GM12878 (cell line): ENCODE measurements around the gene CEP68. TPM values are rescaled to one million over a fixed set of nuclear protein-coding genes. Genes with fewer than 3 reads are reported as not detected.

Experiments
- ATAC-seq: fragments of 200-7000 bp; cut with Tn5 transposase; 3 replicates; pipeline ENCODE4 v1.9.1; 2020; ENCODE audit warnings: mild to moderate bottlenecking, moderate library complexity
- BruUV-seq: library from RNA; stranded (reverse); fragments of 400-500 nt; replicated peaks from 2 replicates; lab custom pipeline; 2021; lab: Mats Ljungman, UMichigan
- CTCF ChIA-PET: fragments of 300-600 bp; sonication (Branson Sonifier 250); formaldehyde crosslinking; extraction: SDS; loops from one replicate; lab custom pipeline; 2021; ENCODE audit warnings: inconsistent platforms; lab: Yijun Ruan, JAX
- POLR2A ChIA-PET: fragments of 350-600 bp; formaldehyde crosslinking; extraction: SDS; loops from one replicate; lab custom pipeline; 2021; ENCODE audit warnings: inconsistent platforms; lab: Charles Lee
- RAD21 ChIA-PET: fragments of 300-600 bp; sonication (Branson Sonifier 250); formaldehyde crosslinking; loops from one replicate; lab custom pipeline; 2023; ENCODE audit warnings: antibody characterized with exemption; ENCODE audit not compliant: unreplicated experiment; lab: Charles Lee
- SMC1A ChIA-PET: fragments of 300-600 bp; sonication (Branson Sonifier 250); formaldehyde crosslinking; loops from one replicate; lab custom pipeline; 2023; ENCODE audit not compliant: unreplicated experiment, uncharacterized antibody; lab: Charles Lee
- DNase-seq: peaks from one replicate; pipeline ENCODE4 v3.0.0-alpha.2; 2011; ENCODE audit warnings: low read depth, low spot score
- FAIRE-seq: peaks from 3 replicates; lab custom pipeline; 2011; peaks lifted over from hg19 to GRCh38; lab: Jason Lieb, UNC
- H2AFZ ChIP-seq: 2 replicates; pipeline ENCODE4 v1.6.0; 2011; ENCODE audit warnings: low read depth, low read length, control low read depth; ENCODE audit not compliant: control insufficient read depth
- H3K27ac ChIP-seq: 2 replicates; pipeline ENCODE4 v1.5.1; 2011; ENCODE audit warnings: control low read depth; ENCODE audit not compliant: control insufficient read depth, insufficient read depth
- H3K27me3 ChIP-seq, 2 experiments: replicated peaks in 1 of 2; 2 replicates each; pipeline versions ENCODE4 v1.6.0 to v1.6.1; 2011; ENCODE audit warnings: low read length in 1 of 2; ENCODE audit not compliant: control insufficient read depth in 2 of 2, insufficient read depth in 2 of 2
- H3K36me3 ChIP-seq, 2 experiments: 2 replicates each; pipeline ENCODE4 v1.5.1; 2011; ENCODE audit warnings: low read length in 1 of 2; ENCODE audit not compliant: control insufficient read depth in 2 of 2, insufficient read depth in 2 of 2
- H3K4me1 ChIP-seq: 2 replicates; pipeline ENCODE4 v1.6.1; 2011; ENCODE audit warnings: mild to moderate bottlenecking, low read length, moderate library complexity, mixed read lengths; ENCODE audit not compliant: control insufficient read depth, insufficient read depth
- H3K4me2 ChIP-seq: 2 replicates; pipeline ENCODE4 v1.6.0; 2011; ENCODE audit warnings: control low read depth; ENCODE audit not compliant: control insufficient read depth, insufficient read depth
- H3K4me3 ChIP-seq: fragments of 200-600 bp; sonication (generic); 2 replicates; pipeline ENCODE4 v1.5.1; 2016
- H3K79me2 ChIP-seq: 2 replicates; pipeline ENCODE4 v1.6.0; 2011; ENCODE audit warnings: low read length; ENCODE audit not compliant: control insufficient read depth, insufficient read depth
- H3K9ac ChIP-seq: 2 replicates; pipeline ENCODE4 v1.8.0; 2011; ENCODE audit warnings: low read length, control low read depth, mixed read lengths; ENCODE audit not compliant: control insufficient read depth, insufficient read depth
- H3K9me3 ChIP-seq: replicated peaks from 3 replicates; pipeline ENCODE4 v1.5.1; 2011; ENCODE audit warnings: mild to moderate bottlenecking, low read length; ENCODE audit not compliant: control insufficient read depth, insufficient read depth
- H4K20me1 ChIP-seq: 2 replicates; pipeline ENCODE4 v1.6.0; 2011; ENCODE audit not compliant: control insufficient read depth, insufficient read depth
- POLR2AphosphoS2 ChIP-seq: IDR thresholded peaks from 2 replicates; pipeline ENCODE4 v1.6.1; 2011; ENCODE audit warnings: low read depth, mild to moderate bottlenecking, low read length, improper control_type of control experiment, moderate library complexity
- POLR2AphosphoS5 ChIP-seq: IDR thresholded peaks from 2 replicates; pipeline ENCODE4 v1.6.1; 2011; ENCODE audit warnings: mild to moderate bottlenecking, low read length, inconsistent platforms
- WGBS: methylation state at CpG from one replicate; pipeline ENCODE4 v1.1.6; 2016; ENCODE audit warnings: low lambda C conversion rate; ENCODE audit not compliant: insufficient replicate concordance, insufficient coverage; ENCODE audit errors: missing lambda C conversion rate; 5-methylcytosine and 5-hydroxymethylcytosine counted together
- in situ Hi-C: fragments of 300-500 bp; cut with MboI; formaldehyde crosslinking; loops from 9 replicates; pipeline ENCODE4 v1.14.3; 2018; ENCODE audit warnings: mixed read lengths
- intact Hi-C: fragments of 100-400 bp; cut with micrococcal nuclease; formaldehyde crosslinking; loops from one replicate; pipeline ENCODE4 v1.14.2; 2022; ENCODE audit not compliant: unreplicated experiment
- polyA plus RNA-seq, 11 experiments: library from polyadenylated mRNA; depleted of rRNA in 4 of 11; unstranded in 6 of 11; stranded (reverse) in 5 of 11; fragments of >200 nt; fragmentation: Nextera tagmentation in 4 of 11; fragmentation: Illumina TruSeq in 1 of 11; extraction: Ambion mirVana in 4 of 11; extraction: Trizol in 1 of 11; gene quantifications; 1 replicate in 1 of 11; 2 replicates in 10 of 11; pipeline versions ENCODE4 v1.2.1 to v1.2.3, GENCODE V29; 2011 to 2016; ENCODE audit warnings: inconsistent platforms in 2 of 11, missing spikeins in 2 of 11, low read depth in 1 of 11
- total RNA-seq, 4 experiments: library from RNA; depleted of rRNA in 3 of 4; stranded (reverse); fragments of >200 nt in 3 of 4; fragmentation: Illumina TruSeq in 1 of 4; extraction: Trizol in 1 of 4; gene quantifications; 2 replicates each; pipeline versions ENCODE4 v1.2.1 to v1.2.3, GENCODE V29; 2013 to 2021
- TF ChIP-seq, protein P1 (sequence below): fragments of 450-650 bp; IDR thresholded peaks from 2 replicates; pipeline ENCODE4 v1.6.1; 2018; ENCODE audit warnings: borderline replicate concordance, mild to moderate bottlenecking; ENCODE audit not compliant: partially characterized antibody

CEP68 gene
- total and polyA plus RNA-seq, 10 of the 15 experiments (the other 5 are each of a cell fraction or from before 2014, with no cell fraction given), result 1.1 to 11.1 (median 7.4) TPM

DNA sequence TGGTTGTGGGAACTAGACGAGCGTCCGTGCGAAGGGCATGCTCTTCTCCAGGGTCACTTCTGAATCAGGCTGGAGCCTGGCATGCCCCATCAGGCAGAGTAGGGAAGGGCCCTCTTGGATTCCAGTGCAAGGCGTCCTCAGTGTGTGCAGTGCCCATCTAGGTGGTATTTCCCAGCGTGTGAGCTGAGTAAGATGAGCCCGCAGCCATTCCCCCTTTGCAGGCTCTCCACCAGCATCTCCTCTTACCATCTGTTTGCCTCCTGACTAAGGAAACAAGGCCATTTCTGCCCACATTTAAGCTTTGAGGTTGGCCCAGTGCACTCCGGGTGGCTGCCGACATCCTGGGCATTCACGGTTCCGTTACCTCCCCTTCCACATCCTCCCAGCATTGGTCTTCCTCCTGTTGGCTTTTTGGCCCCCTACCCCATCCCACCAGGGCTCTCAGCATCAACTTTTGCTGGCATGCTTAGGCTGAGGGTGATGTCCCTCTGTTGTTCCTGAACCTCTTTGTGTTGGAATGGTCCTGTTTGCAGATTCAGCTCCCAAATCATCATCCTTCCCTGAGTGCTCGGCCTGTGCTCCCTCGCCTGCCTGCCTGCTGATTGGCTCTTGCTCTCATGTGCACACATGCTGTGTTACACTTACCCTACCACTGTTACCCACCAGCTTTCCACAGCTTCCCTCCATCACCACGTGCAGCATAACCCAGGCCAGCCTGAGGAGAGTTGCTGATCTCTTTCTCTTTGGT lies 11.8 kb downstream of the CEP68 start:
- intact Hi-C loops, result loop anchor here (10.0 kb wide), 1 partner anchor 367 kb away; the partner anchor contains the start of gene SPRED2
- POLR2A ChIA-PET, result interaction anchor here (0.6 to 0.8 kb wide), 2 partner anchors 46 to 53 kb away, joined by 3 read pairs; no protein-coding TSS in a partner anchor
- Histone ChIP-seq H3K79me2 (no peaks in the 10 kb centered on the region; the same call in 1 of the 2 replicates), H3K27ac (no peak overlapping the region), H3K9me3 (no peaks in the 10 kb centered on the region), H3K27me3 (no peaks in the 10 kb centered on the region), H4K20me1 (no peaks in the 10 kb centered on the region), H3K4me1 (peaks cover 22% of the 10 kb centered on the region), H3K4me3 (no peak overlapping the region), H3K36me3 (peaks cover 6 to 13% of the 10 kb centered on the region in 2 experiments; a peak in 3 of 4 replicates), H2AFZ (no peak overlapping the region), H3K9ac (no peak overlapping the region), H3K4me2 (no peak overlapping the region)
- DNase-seq, result no peak
- SMC1A ChIA-PET, result interaction anchor here (0.6 to 1.7 kb wide), 5 partner anchors 14 to 119 kb away, joined by 3 to 5 read pairs (median 3); no protein-coding TSS in a partner anchor
- no peak for FAIRE-seq
- TF ChIP-seq POLR2AphosphoS2 (0 out of 2 replicates have a peak, but pooled peaks have one; percentile 24), POLR2AphosphoS5 (peak; percentile 34; the same call in 1 of the 2 replicates)
- TF ChIP-seq, protein P1, sequence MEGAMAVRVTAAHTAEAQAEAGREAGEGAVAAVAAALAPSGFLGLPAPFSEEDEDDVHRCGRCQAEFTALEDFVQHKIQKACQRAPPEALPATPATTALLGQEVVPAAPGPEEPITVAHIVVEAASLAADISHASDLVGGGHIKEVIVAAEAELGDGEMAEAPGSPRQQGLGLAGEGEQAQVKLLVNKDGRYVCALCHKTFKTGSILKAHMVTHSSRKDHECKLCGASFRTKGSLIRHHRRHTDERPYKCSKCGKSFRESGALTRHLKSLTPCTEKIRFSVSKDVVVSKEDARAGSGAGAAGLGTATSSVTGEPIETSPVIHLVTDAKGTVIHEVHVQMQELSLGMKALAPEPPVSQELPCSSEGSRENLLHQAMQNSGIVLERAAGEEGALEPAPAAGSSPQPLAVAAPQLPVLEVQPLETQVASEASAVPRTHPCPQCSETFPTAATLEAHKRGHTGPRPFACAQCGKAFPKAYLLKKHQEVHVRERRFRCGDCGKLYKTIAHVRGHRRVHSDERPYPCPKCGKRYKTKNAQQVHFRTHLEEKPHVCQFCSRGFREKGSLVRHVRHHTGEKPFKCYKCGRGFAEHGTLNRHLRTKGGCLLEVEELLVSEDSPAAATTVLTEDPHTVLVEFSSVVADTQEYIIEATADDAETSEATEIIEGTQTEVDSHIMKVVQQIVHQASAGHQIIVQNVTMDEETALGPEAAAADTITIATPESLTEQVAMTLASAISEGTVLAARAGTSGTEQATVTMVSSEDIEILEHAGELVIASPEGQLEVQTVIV, result no peak
- in situ Hi-C loops, result loop anchor here (10.0 kb wide), 1 partner anchor 97 kb away; no protein-coding TSS in a partner anchor
- no TSS peak for BruUV-seq
- CTCF ChIA-PET, result interaction anchor here (0.6 to 2.6 kb wide), 7 partner anchors 8 to 506 kb away, joined by 3 to 15 read pairs (median 4); partner anchors contain the start of gene RAB1A
- WGBS, result 86% methylated on average over 14 of the region's 14 CpGs
- no peak for ATAC-seq
- RAD21 ChIA-PET, result interaction anchor here (0.8 to 1.5 kb wide), 3 partner anchors 15 to 119 kb away, joined by 4 to 5 read pairs (median 5); partner anchors contain the start of gene RAB1A
